SK-N-MC (cell line): ENCODE results near the gene EHMT2.

Source experiments
- EZH2 ChIP-seq: fragments of 200-600 bp; sonication (generic); IDR thresholded peaks from one replicate; pipeline ENCODE4 v1.6.1; 2017; ENCODE audit warnings: antibody characterized with exemption
- FOXP2 ChIP-seq: optimal IDR thresholded peaks from 2 replicates; pipeline ENCODE3; 2011; ENCODE audit warnings: mild to moderate bottlenecking, moderate library complexity; ENCODE audit not compliant: insufficient read depth; ENCODE audit errors: extremely low read length, control extremely low read depth
- POLR2AphosphoS5 ChIP-seq: IDR thresholded peaks from 2 replicates; pipeline ENCODE4 v1.6.1; 2012; ENCODE audit warnings: mild to moderate bottlenecking, low read depth, low read length, borderline replicate concordance

GRCh38 chr6:31860349-31860748 is 37.1 kb downstream of the EHMT2 start:
- TF ChIP-seq EZH2 (no peak), POLR2AphosphoS5 (no peak), FOXP2 (no peak)
